Caco-2 (cell line): ENCODE measurements around the gene ATXN7L1. TPM values are rescaled to one million over a fixed set of nuclear protein-coding genes. Genes with fewer than 3 reads are reported as not detected.

Source experiments
- BruUV-seq: library from RNA; stranded (reverse); fragments of 400-500 nt; replicated peaks from 2 replicates; lab custom pipeline; 2021; lab: Mats Ljungman, UMichigan
- CTCF ChIA-PET: fragments of 300-600 bp; sonication (Branson Sonifier 250); formaldehyde crosslinking; loops from one replicate; lab custom pipeline; 2022; ENCODE audit warnings: antibody characterized with exemption; lab: Charles Lee
- POLR2A ChIA-PET: fragments of 300-600 bp; sonication (Branson Sonifier 250); formaldehyde crosslinking; loops from one replicate; lab custom pipeline; 2022; ENCODE audit warnings: antibody characterized with exemption; lab: Charles Lee
- DNase-seq, 2 experiments: peaks; one replicate each; pipeline versions ENCODE4 v3.0.0 to v3.0.0-alpha.2; 2020 to 2022
- H3K27me3 ChIP-seq: replicated peaks from 2 replicates; pipeline ENCODE4 v1.6.0; 2011; ENCODE audit warnings: low read length; ENCODE audit not compliant: control insufficient read depth, insufficient read depth
- H3K36me3 ChIP-seq: 2 replicates; pipeline ENCODE4 v1.5.1; 2011; ENCODE audit warnings: low read length; ENCODE audit not compliant: control insufficient read depth, insufficient read depth
- H3K4me1 ChIP-seq: fragments of 250-450 bp; sonication (Bioruptor Pico); 2 replicates; pipeline ENCODE4 v1.5.1; 2020; ENCODE audit warnings: mild to moderate bottlenecking
- H3K4me3 ChIP-seq: 2 replicates; pipeline ENCODE4 v1.5.1; 2011; ENCODE audit warnings: low read depth, mild to moderate bottlenecking, control low read depth, low read length
- H3K9me3 ChIP-seq: fragments of 250-450 bp; sonication (Bioruptor Pico); 2 replicates; pipeline ENCODE4 v1.5.1; 2020; ENCODE audit warnings: mild to moderate bottlenecking, moderate library complexity
- H3K27ac Mint-ChIP-seq: one replicate; pipeline ENCODE4 v1.8.0; 2022; ENCODE audit warnings: mixed read lengths; ENCODE audit not compliant: unreplicated experiment
- H3K27me3 Mint-ChIP-seq: one replicate; pipeline ENCODE4 v1.8.0; 2022; ENCODE audit warnings: mixed read lengths; ENCODE audit not compliant: insufficient read depth, unreplicated experiment
- H3K36me3 Mint-ChIP-seq: one replicate; pipeline ENCODE4 v1.8.0; 2022; ENCODE audit warnings: mild to moderate bottlenecking, mixed read lengths; ENCODE audit not compliant: insufficient read depth, unreplicated experiment
- H3K4me1 Mint-ChIP-seq: one replicate; pipeline ENCODE4 v1.8.0; 2022; ENCODE audit warnings: low read depth, mixed read lengths; ENCODE audit not compliant: unreplicated experiment
- H3K4me3 Mint-ChIP-seq: one replicate; pipeline ENCODE4 v1.8.0; 2022; ENCODE audit warnings: mild to moderate bottlenecking, moderate library complexity, mixed read lengths; ENCODE audit not compliant: unreplicated experiment
- H3K9me3 Mint-ChIP-seq: one replicate; pipeline ENCODE4 v1.8.0; 2022; ENCODE audit warnings: mixed read lengths; ENCODE audit not compliant: unreplicated experiment
- intact Hi-C: fragments of 100-400 bp; cut with micrococcal nuclease; formaldehyde crosslinking; loops from one replicate; pipeline ENCODE4 v1.10.0; 2022; ENCODE audit not compliant: unreplicated experiment
- total RNA-seq: library from RNA; stranded (reverse); gene quantifications from 2 replicates; pipeline ENCODE4 v1.2.3, GENCODE V29; 2022
- TF ChIP-seq, protein P1 (sequence below), 2 experiments: fragments of 200-600 bp in 1 of 2; IDR thresholded peaks; 1 replicate in 1 of 2; 2 replicates in 1 of 2; pipeline versions ENCODE4 v1.5.1 to v1.8.0; 2011 to 2022; ENCODE audit warnings: antibody characterized with exemption in 1 of 2, control low read depth in 1 of 2, inconsistent platforms in 1 of 2, low read depth in 1 of 2, low read length in 1 of 2, mild to moderate bottlenecking in 1 of 2, moderate library complexity in 1 of 2; ENCODE audit not compliant: insufficient read depth in 1 of 2, severe bottlenecking in 1 of 2, unreplicated experiment in 1 of 2

The ATXN7L1 gene
- total RNA-seq, 1 experiment from 2014 or later = 14.1 TPM

DNA sequence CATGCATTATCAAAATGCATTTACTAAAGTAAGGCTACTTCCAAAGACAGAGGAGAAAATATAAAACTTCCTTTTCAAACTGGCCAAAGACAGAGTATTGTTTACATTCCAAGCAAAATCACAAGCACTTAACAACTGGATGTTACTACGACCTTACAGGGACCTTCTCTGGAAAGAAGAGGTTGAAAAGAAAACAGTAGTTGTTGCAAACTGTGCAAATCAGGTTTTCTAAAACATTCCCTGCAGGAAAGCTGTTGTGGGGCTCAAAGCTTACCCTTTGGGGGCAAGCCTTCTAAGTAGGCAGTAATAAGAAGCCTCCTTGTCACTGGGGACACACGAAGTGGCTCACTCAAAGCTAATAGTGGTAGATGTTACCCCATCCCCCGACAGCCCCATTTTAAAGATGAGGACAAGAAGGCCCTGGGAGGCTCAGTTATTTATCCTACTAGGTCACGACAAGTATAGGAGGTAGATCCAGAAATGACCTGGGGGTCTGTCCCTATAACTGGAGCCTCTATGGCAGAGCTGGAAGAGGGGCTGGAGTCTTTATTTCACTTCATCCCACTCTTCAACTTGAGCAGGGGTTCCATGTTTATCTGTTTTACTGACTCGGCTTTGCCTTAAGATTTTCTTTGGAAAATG, 46.6 kb downstream of the ATXN7L1 start:
- BruUV-seq = no TSS peak
- H3K4me3 ChIP-seq = no peak overlapping the region
- Mint-ChIP-seq H3K9me3 (no peaks in the 10 kb centered on the region), H3K36me3 (no peaks in the 10 kb centered on the region), H3K27me3 (no peaks in the 10 kb centered on the region), H3K4me3 (no peak overlapping the region), H3K27ac (no peak overlapping the region), H3K4me1 (peaks cover 12% of the 10 kb centered on the region)
- intact Hi-C loops = loop anchor here (2.0 kb wide), 1 partner anchor 69 kb away; no protein-coding TSS in a partner anchor
- no peaks in the 10 kb centered on the region; the same call in 1 of the 2 replicates for H3K36me3 ChIP-seq
- no peaks in the 10 kb centered on the region for H3K27me3 ChIP-seq
- ChIA-PET POLR2A (no interaction called here), CTCF (no interaction called here)
- H3K9me3 ChIP-seq = no peaks in the 10 kb centered on the region
- no peak for DNase-seq
- TF ChIP-seq, protein P1, sequence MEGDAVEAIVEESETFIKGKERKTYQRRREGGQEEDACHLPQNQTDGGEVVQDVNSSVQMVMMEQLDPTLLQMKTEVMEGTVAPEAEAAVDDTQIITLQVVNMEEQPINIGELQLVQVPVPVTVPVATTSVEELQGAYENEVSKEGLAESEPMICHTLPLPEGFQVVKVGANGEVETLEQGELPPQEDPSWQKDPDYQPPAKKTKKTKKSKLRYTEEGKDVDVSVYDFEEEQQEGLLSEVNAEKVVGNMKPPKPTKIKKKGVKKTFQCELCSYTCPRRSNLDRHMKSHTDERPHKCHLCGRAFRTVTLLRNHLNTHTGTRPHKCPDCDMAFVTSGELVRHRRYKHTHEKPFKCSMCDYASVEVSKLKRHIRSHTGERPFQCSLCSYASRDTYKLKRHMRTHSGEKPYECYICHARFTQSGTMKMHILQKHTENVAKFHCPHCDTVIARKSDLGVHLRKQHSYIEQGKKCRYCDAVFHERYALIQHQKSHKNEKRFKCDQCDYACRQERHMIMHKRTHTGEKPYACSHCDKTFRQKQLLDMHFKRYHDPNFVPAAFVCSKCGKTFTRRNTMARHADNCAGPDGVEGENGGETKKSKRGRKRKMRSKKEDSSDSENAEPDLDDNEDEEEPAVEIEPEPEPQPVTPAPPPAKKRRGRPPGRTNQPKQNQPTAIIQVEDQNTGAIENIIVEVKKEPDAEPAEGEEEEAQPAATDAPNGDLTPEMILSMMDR (IDR thresholded peaks at IDR 0.05; ENCODE audit: insufficient read depth in 1 of 2, low read depth in 1 of 2, low read length in 1 of 2, severe bottlenecking in 1 of 2, unreplicated experiment in 1 of 2) = no peak
- H3K4me1 ChIP-seq = peaks cover 32% of the 10 kb centered on the region

DNA sequence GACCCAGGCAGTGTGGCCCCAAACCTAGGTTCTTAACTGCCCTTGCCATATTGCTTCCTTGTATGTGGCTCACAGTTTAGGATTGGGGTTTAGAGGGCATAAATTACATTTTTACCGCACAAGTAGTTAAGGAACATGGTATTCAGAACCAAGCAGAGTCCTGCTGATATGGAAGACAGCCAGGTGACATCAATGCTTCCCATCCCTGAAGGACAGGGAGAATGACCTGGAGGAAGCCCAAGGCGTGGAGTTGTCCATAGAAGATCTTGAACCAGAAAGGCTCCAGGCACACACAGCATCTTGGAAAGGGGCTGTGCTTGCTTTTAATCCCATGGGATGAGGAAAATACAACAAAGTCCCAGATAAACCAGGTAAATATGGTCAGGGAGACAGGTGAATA, 48.3 kb downstream of the ATXN7L1 start:
- H3K27me3 ChIP-seq = no peaks in the 10 kb centered on the region
- H3K4me1 Mint-ChIP-seq = peaks cover 12% of the 10 kb centered on the region
- H3K9me3 ChIP-seq = no peaks in the 10 kb centered on the region
- POLR2A ChIA-PET = no interaction called here
- no TSS peak for BruUV-seq
- H3K27ac Mint-ChIP-seq = peak overlapping the region; percentile 4
- peaks cover 32% of the 10 kb centered on the region for H3K4me1 ChIP-seq
- no peaks in the 10 kb centered on the region; the same call in 1 of the 2 replicates for H3K36me3 ChIP-seq
- no peaks in the 10 kb centered on the region for H3K9me3 Mint-ChIP-seq
- TF ChIP-seq, protein P1 (IDR thresholded peaks at IDR 0.05; ENCODE audit: insufficient read depth in 1 of 2, low read depth in 1 of 2, low read length in 1 of 2, severe bottlenecking in 1 of 2, unreplicated experiment in 1 of 2) = no peak
- no peak overlapping the region for H3K4me3 Mint-ChIP-seq
- intact Hi-C loops = loop anchor here (2.0 kb wide), 1 partner anchor 67 kb away; no protein-coding TSS in a partner anchor
- DNase-seq = no peak
- no peaks in the 10 kb centered on the region for H3K36me3 Mint-ChIP-seq
- CTCF ChIA-PET = interaction anchor here (1.0 kb wide), 1 partner anchor 106 kb away, joined by 3 read pairs; no protein-coding TSS in a partner anchor
- no peaks in the 10 kb centered on the region for H3K27me3 Mint-ChIP-seq
- H3K4me3 ChIP-seq = no peak overlapping the region

DNA sequence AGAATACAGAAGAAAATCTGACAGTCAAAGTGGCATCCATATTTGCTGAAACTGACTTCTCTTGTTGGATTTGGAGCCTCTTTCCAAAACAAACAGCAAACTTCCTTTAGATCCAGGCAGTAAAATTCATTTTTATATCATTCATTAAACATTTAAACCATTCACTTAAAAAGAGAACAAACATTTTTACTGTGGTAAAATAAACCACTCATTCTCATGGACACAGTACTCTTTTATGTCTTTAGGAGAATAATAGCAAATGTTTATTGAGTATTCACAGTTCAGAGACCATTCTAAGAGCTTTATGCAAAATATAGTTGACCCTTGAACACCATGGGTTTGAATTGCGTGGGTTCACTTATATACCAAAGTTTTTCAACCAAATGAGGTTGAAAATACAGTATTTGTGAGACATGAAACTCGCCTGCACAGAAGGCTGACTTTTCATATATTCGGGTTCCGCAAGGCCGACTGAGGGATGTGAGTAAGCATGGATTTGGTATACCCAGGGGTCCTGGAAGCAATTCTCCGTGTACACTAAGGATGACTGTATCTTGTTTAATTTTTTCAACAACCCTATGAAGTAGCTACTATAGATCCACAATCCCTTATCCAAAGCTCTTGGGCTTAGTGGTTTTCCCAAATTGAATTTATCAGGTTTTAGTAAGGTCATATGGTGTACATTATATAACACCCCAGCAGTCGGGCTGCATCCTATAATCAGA, 49.1 kb downstream of the ATXN7L1 start:
- ChIA-PET CTCF (no interaction called here), POLR2A (no interaction called here)
- Mint-ChIP-seq H3K4me1 (peaks cover 12% of the 10 kb centered on the region), H3K27me3 (no peaks in the 10 kb centered on the region), H3K4me3 (no peak overlapping the region), H3K36me3 (no peaks in the 10 kb centered on the region), H3K27ac (no peak overlapping the region), H3K9me3 (no peaks in the 10 kb centered on the region)
- BruUV-seq = no TSS peak
- DNase-seq = no peak
- H3K4me1 ChIP-seq = peaks cover 32% of the 10 kb centered on the region
- no peak overlapping the region for H3K4me3 ChIP-seq
- H3K27me3 ChIP-seq = no peaks in the 10 kb centered on the region
- H3K9me3 ChIP-seq = no peaks in the 10 kb centered on the region
- H3K36me3 ChIP-seq = no peaks in the 10 kb centered on the region; the same call in 1 of the 2 replicates
- TF ChIP-seq, protein P1 (IDR thresholded peaks at IDR 0.05; ENCODE audit: insufficient read depth in 1 of 2, low read depth in 1 of 2, low read length in 1 of 2, severe bottlenecking in 1 of 2, unreplicated experiment in 1 of 2) = no peak
- intact Hi-C loops = no loop called here
